ENCODE measurements around the gene SERPINC1.
"Not testable (repeated sequence)": the region's sequence is repeated elsewhere in the genome, so short reads cannot be mapped to it uniquely, and the experiment has no call there.

SERPINC1 gene

DNA sequence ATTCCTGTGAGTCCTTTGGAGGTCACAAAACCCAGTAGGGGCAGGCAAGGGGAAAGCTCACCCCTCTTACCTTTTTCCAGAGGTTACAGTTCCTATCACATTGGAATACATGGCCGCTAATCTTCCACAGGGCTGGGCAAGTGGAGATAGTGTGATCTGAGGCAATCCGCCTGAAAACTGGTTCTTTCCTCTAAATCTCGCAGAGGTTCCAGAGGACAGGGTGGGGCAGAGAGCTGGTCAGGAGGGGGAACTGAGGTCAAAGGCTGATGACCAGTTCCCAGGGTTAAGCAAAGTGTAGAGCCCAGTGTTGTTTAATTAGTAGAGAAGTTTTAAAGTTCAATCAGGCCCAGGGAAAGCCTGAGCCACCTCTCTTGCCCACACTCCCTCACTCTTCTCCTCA, at the start of gene SERPINC1:
Gene SERPINC1, minus strand, starts transcription at position 179 of the 400 bp plus-strand sequence. Its CDS starts 68 bp downstream, at position 111.
- no peak for DNase-seq (ENCODE audit: low read depth in 4 of 4, low spot score in 1 of 4)

DNA sequence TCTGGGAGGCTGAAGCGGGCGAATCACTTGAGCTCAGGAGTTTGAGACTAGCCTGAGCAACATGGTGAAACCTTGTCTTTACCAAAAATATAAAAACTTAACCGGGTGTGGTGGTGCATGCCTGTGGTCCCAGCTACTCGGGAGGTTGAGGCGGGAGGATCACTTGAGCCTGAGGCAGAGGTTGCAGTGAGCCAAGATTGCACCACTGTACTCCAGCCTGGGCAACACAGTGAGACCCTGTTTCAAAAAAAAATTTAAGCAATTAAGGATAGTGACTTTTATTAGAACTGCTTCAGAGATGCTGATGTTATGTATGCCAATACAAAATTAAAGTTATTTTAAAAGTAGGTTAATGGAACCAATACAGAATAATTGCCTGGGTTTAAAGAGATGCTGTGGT, 48.8 kb upstream of the SERPINC1 start:
- DNase-seq (ENCODE audit: low read depth in 4 of 4, low spot score in 1 of 4), result not testable (repeated sequence)

DNA sequence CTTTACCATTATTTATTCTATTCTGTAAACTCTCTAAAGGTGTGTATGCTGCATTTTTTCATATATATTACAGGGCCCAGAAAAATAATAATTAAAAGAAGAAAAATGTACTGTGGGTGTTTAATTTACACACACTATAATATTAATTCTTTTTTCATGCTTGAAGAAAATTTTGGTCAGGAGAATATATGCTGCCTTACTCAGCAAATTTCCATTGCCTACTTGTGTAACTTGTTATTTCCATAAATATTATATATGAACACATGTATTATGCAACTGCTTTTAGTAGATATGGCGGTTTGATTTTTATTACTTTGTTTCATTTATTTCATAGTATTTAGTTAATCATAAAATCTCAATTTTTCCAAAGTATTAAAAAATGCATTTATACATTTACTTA, 46.4 kb upstream of the SERPINC1 start:
- DNase-seq (ENCODE audit: low read depth in 4 of 4, low spot score in 1 of 4), result no peak

DNA sequence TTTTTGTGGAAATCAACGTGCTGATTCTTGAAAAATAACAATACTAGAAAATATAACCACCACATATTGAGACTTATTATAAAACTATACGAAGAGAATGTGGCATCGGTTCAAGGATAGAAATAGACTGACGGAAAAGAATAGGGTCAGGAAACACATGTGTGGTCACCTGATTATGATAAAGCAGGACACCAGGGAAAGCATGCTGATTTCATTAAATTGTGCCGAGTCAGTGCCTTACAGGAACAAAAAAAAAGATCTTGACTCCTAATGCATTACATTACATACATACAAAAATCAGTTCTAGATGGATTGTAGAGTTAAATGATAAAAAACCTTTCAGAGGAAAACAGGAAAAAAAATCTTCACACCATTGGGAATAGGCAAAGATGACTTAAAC, 43.5 kb upstream of the SERPINC1 start:
- DNase-seq (ENCODE audit: low read depth in 4 of 4, low spot score in 1 of 4), result no peak

DNA sequence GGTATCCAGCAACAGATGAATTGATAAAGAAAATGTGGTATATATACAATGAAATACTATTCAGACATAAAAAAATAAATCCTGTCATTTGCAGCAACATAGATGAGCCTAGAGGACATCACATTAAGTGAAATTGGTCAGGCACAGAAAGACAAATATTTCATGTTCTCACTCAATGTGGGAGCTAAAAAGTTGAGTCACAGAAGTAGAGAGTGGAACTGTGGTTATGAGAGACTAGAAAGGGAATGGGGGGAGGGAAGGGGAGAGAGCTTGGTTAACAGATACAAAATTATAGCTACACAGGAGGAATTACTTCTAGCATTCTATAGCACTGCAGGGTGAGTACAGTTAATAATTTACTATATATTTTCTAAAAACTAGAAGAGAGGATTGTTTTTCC, 37.1 kb upstream of the SERPINC1 start:
- no peak for DNase-seq (ENCODE audit: low read depth in 4 of 4, low spot score in 1 of 4)

DNA sequence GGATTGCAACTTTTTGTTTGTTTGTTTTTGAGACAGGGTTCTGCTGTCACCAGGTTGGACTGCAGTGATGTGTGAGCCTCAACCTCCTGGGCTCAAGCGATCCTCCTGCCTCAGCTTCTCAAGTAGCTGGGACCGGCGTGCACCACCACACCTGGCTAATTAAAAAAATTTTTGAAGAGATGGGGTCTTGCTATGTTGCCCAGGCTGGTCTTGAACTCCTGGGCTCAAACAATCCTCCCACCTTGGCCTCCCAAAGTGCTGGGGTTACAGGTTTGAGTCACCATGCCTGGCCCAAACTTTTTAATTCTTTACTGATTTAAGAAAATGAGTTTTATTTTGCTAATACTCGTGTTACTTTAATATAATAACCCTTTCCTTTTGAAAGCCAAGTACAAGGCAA, 31.5 kb upstream of the SERPINC1 start:
- DNase-seq (ENCODE audit: low read depth in 4 of 4, low spot score in 1 of 4), result no peak

DNA sequence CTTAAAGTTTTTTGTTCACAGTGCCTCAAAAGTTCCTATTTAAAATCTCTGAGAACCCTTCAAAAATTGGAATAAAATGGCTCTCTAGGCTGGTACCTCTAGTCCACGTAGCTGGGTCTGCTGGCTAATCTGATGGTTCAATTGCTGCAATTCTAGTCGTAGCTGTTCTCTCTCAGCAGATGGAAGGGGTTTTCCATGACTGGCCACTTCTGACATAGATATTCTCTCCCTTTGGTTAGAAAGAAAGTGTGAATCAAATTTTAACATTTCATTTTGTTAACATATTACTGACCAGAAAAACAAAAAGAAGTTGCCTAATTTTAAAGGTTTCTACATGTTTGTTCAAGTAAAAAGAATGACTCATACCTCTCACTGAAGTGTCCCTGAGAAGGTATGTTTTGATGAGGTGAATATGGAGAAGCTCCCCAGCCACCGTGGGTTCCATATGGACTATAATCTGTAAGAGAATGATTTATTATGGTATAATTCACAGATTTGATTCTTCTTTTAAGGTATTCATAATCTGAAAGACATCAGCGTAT, 29.3 kb upstream of the SERPINC1 start:
- DNase-seq (ENCODE audit: low read depth in 4 of 4, low spot score in 1 of 4), result no peak

DNA sequence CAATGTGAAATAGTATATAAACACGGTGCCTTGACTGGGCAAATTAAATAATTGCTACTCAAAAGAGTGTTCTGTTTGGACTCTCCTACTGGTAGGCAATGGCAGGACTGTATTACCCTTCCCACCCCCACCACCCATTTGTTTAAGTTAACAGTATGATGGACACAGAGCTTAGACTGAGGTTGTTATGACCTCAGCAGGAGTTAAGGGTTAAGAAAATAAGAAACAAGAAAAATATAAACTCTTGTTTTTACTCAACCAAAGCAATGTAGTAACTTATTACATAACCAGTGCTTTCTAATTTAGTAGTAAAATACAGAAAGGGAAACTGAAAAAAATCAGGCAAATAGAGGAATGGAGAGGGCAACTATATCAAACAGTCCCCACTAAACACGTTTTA, 19.9 kb upstream of the SERPINC1 start:
- no peak for DNase-seq (ENCODE audit: low read depth in 4 of 4, low spot score in 1 of 4)

DNA sequence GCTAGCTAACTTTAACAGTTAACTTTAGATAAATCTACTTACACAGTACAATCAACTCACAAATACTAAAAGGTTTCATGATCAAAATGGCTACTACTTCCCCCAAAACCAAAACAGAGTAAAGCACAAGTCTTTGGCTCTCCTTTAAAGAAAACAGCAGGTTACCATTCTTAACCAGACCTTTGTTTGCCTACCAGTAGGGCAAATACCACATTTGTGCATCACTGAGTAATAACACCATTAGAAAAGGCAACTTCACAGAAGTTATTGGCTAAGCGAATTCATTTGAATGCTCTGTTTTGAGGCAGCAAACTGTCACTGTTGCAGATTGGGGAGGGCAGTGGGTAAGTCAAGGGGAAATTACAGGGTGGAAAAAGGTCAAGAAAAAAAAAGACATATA, 17.3 kb upstream of the SERPINC1 start:
- DNase-seq (ENCODE audit: low read depth in 4 of 4, low spot score in 1 of 4), result no peak

DNA sequence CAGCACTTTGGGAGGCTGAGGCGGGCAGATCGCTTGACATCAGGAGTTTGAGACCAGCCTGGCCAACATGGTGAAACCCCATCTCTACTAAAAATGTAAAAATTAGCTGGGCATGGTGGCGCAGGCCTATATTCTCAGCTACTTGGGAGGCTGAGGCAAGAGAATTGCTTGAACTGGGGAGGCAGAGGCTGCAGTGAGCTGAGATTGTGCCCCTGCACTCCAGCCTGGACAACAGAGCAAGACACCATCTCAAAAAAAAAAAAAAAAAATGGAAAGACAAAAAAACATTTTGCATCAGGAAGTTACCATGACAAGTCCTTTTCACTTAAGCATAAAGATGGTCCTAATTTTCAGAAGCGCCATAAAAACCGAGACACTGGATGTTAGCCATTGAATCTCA, 13.4 kb upstream of the SERPINC1 start:
- DNase-seq (ENCODE audit: low read depth in 4 of 4, low spot score in 1 of 4), result not testable (repeated sequence)

DNA sequence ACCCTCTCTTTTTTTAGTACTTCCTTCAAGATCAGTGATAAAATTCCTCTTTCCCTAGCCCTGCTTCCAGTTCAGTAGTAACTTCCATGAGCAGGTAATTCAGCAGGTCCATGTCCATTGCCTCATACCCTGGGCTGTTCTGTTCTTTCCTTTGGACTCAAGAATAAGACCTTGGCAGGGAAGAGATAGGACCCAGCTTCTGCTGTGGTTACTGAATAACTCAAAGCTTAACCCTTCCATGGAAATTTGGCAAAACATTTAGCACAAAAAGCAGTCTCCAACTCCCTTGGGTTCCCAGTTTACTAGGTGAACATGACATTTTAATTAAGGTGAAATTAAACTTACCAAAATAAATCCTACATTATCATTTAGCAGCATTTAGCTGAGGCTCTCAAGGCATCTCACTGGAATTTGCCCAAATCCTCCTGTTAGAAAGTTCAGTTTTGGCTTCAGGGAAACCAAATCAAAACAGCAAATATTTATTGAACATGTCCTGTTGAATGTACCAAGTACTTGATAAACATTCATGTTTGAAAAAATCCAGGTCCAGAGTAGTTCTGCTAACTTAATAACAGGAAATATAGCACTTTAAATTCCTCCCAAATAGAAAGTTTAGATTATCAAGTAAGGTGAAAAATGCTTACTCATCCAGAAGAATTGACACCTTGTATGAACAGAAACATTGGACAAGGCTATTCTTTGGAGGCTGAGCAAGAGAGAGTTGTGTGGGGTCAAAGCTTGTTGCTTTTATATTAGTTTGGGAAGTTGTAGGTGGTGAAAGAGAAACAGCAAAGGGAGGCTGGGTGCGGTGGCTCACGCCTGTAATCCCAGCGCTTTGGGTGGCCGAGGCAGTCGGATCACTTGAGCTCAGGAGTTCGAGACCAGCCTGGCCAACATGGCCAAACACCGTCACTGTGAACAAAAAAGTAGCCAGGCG, 8.4 kb upstream of the SERPINC1 start:
- DNase-seq (ENCODE audit: low read depth in 4 of 4, low spot score in 1 of 4), result no peak

DNA sequence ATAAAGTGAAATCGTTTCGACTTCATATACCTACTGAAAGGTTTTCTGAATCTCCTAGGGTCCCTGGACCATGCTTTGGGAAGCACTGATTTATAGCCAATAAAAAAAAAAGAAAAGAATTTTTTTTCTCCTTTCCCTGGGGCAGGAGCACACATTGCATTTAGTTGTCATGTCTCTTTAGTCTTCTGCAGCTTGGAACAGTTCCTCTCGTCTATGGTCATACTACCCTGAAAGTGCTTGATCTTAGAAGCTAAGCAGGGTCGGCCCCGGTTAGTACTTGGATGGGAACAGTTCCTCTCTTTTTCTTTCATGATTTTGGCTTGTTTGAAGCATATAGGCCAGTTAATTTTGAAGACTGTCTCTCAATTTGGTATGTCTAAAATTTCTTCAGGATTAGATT, 3.7 kb upstream of the SERPINC1 start:
- no peak for DNase-seq (ENCODE audit: low read depth in 4 of 4, low spot score in 1 of 4)

DNA sequence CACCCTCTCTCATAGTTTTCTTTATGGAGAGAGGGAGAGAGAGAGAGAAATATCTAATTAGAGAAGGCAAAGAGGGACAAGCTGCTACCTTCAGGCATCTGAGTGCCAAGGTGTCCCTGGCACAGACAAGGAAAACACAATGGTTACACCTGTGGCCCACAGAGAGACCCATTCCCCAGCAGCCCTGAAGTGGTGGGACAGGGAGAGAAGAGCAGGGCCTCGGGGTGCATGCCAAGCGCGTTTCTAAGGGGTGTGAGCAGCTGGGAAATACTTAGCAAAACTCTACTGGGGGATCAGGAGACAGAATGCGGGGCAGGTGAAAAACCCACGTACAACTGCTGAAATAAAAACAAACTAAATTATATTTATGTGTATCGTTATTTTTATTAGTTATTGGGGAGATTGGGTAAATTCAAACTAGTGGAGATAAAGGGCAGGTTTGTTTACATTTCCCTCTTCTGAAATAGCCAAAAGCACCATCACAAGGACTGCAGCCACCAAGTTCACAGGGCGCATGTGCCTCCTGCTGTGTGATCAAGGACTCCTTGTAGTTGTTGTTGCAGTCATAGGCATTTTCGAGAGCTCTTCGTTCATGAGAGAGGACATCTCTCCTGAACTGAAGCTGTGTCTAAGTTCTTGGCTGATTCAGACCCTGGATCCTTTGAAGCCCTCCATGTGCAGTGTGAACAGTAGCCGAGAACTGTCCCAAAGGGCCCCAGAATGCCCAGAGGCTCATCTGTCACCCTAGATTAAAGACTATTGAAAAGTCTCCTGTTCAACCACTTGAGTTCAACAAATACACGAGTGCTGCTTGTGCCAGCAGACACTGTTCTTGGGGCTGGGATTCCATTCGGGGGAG, 737 bp upstream of the SERPINC1 start:
- DNase-seq (ENCODE audit: low read depth in 4 of 4, low spot score in 1 of 4), result no peak

DNA sequence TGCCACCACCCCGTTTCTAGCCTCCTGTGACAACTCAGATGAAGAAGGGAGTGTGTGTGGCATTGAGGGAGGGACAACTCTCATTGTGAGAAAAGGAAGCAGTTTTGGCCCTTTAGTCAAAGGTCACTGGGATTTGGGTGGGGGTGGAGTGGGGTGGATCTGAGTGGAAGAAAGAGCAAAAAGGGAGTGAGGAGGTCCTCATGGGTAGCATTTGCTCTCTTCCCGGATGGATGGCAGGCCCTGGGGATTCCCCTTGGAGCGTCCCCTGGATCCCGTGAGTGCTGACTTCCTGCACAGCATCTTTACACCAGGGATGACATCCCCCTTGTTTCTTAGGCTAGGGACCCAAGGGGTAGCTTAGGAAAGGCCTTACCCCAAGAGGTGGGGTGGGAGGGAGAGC, 460 bp downstream of the SERPINC1 start:
- no peak for DNase-seq (ENCODE audit: low read depth in 4 of 4, low spot score in 1 of 4)

DNA sequence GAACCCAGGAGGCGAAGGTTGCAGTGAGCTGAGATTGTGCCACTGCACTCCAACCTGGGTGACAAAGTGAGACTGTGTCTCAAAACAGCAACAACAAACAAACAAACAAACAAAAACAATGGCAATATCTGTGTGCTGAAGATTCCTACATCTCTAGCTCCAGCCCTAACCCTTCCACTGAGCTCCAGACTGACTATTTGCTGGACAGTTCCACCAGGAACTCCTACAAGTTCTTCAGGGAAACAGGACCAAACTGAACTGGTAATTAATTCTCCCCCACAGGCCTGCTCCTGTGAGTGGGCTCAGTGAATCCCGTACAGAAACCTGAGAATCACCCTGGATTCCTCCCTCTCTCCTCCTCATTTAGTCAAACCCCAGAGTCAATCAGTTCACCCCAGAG, 1.5 kb downstream of the SERPINC1 start:
- DNase-seq (ENCODE audit: low read depth in 4 of 4, low spot score in 1 of 4), result no peak

DNA sequence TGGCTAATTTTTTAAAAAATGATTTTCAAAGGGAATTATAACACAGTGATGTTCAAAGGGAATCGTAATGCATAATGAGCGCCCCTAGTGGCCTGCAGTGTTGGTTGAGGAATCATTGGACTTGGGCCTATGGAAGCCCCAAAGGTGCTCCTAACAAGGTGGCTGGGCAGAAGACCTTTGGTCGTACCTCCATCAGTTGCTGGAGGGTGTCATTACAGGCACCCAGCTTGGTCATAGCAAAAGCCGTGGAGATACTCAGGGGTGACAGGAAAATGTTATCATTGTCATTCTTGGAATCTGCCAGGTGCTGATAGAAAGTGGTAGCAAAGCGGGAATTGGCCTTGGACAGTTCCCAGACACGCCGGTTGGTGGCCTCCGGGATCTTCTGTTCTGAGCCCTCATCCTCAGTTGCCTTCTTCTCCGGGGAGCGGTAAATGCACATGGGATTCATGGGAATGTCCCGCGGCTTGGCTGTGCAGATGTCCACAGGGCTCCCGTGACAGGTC, 2.7 kb downstream of the SERPINC1 start:
- peak in 1 of 4 experiments; percentile 9 for DNase-seq (ENCODE audit: low read depth in 4 of 4, low spot score in 1 of 4)

DNA sequence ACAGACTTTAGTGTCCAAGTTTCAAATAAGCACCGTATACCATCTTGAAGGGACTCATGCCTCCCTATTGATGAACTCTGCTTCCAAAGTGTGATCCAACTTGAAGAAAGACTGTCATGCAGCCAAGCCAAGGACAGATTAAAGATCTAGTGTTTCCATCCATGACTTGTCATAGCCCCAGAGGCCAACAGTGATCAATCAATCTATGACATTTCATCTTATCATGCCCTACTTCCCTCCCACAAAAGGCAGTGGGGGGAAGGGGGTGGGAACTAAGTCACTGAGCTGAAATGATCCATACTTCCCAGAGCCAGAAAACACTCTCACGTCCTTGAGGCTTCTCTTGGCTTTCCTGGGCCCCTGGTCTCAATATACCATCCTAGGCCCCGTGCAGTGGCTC, 4.0 kb downstream of the SERPINC1 start:
- DNase-seq (ENCODE audit: low read depth in 4 of 4, low spot score in 1 of 4), result no peak

DNA sequence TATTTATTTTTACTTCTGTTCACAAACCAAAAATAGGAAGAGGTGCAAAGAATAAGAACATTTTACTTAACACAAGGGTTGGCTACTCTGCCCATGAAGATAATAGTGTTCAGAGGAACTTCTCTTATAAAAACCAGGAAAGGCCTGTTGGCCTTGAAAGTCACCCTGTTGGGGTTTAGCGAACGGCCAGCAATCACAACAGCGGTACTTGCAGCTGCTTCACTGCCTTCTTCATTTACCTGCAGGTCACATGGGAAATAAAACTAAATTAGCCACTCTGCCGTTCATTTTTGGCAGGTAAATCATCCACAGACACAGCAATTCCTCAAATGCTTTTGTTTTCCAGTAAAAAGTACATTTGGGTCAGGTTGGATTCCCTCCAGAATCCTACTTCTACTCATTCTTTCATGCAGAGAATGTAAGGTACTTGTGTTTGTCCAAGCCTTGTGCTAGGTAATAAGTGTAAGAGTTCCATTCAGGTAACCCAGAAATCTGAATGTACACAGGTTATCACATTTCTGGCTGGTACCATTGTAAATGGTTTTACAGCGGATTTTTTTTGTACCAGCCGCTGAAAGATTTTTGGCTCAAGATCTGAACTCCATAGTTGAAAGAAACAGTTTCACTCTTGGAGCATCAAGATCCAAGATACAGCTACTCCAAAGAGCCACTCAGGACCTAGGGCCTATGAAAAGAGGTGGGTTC, 13.1 kb downstream of the SERPINC1 start:
- DNase-seq (ENCODE audit: low read depth in 4 of 4, low spot score in 1 of 4), result no peak

DNA sequence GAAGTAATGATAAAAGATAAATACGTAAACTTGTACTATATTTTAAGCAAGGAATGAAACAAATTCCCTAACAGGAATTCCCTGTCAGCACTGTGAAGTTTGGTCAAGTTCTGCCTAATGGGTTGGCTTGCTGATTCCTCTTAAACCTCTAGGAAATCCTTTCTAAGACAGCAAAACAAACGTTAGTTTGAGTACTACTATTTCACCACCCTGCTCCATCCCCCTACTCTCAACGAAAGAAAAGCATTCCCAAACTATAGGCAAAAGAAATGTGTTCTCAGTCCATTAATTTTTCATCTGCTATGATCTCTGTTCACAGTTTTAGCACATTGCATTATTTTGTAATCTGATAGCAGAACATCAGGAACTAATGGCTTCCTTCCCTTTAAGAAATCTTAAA, 16.1 kb downstream of the SERPINC1 start:
- DNase-seq (ENCODE audit: low read depth in 4 of 4, low spot score in 1 of 4), result no peak

DNA sequence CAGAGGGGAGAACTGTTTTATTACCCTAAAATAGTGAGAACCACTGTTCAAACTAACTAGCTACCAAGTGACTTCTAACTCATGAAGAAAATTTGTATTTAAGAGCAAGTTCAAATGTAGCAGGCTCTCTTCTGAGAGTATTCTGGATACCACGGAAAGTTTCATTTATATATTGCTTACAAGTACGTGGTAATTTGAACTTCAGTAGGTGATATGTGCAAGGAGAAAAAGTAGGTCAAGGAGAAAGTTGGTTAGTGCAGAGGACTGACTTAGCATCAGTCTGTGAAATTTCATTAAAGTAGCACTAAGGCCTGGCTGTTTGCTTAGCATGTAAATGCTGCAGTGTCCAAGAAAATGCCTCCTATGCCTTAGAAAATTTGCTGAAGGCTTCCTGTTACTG, 16.7 kb downstream of the SERPINC1 start:
- DNase-seq (ENCODE audit: low read depth in 4 of 4, low spot score in 1 of 4), result no peak

DNA sequence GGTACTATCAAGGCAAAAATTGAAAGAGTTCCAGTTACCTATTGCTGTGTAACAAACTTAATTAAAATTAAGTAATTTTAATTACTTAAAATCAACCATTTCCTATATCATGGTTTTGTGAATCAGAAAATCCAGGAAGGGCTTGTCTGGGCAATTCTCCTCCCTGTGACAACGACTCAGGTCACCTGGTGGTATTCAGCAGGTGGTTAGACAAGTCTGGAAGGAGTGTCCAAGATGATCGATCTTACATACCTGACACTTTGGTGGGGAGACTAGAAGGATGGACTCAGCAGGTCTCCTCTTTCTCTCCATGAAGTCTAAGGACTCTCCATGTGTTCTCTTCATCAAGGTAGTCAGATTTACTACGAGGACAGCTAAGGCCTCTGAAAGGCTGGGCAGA, 22.9 kb downstream of the SERPINC1 start:
- DNase-seq (ENCODE audit: low read depth in 4 of 4, low spot score in 1 of 4), result no peak

Measured in stimulated activated CD4-positive, alpha-beta T cell treated with anti-CD3 and anti-CD28 coated beads, Interleukin-1b, Interleukin-23, amount 100 ng/mL, for 24 hours (primary cell).